ENCODE data around the gene PTPN3.

GRCh38 chr9:109383356-109383755 is 114.8 kb downstream of the PTPN3 start:
- TF ChIP-seq CTCF (conservative IDR thresholded peaks at IDR 0.05; ENCODE audit: low read length), result no peak
- no peak for TF ChIP-seq EZH2phosphoT487 (IDR thresholded peaks at IDR 0.05; ENCODE audit: borderline replicate concordance, low read depth, low read length)
